GM21367 (cell line): ENCODE results near the gene GPX1.

Experiments
- ATAC-seq: cut with Tn5 transposase; IDR thresholded peaks from one replicate; pipeline ENCODE4 v1.9.1; 2021; ENCODE audit not compliant: unreplicated experiment

The GPX1 gene

DNA sequence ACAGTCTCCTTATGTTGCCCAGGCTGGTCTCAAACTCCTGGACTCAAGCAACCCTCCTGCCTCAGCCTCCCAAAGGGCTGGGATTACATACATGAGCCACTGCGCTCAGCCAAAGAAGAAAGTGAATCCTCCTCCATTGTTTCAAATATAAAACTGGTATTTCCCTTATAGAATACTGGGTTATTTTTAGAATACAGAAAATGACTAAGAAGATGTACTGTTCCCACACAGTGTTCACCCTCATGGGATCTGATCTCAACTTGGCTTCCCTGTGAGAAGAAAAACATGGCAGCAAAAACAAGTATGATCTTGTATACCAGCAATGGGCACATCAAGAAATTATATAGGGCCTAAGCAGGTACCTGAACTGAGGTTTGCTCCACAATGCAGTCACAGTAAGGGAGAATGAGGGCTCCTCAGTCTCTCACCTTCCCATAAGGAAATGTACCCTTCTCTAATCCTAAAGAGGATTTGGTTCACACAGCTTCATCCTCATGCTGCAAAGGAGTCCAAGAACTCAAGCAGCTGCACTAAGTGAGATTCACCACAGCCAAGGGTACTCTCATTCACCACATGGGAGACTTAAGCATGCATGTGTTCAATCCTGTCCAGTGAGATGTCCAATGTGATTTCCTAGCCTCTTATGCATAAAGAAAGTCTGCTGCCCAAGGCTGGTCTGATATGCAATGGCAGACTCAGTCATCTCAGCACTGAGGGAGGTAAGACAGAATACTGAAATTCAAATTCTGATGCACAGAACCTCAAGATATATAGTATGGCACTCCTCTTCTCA, 44.1 kb downstream of the GPX1 start:
- no peak for ATAC-seq

DNA sequence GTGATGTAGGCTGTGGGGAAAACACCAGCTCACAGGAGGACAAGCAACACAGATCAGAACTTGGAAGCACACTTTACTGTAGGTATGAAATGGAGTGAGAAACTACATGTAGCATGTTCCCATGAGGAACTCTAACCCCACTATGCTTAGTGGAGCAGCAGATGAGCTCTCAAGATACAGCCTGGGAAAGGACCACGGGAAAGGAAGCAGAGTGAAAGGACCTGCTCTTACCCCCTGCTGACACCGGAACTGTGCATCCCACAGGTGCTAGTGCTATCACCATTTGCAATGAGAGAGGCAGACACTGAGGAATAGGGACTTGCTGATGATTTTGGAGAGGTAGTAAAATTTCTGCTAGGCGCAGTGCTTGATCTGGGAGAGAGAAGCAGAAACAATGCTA, 46.9 kb downstream of the GPX1 start:
- ATAC-seq = no peak

DNA sequence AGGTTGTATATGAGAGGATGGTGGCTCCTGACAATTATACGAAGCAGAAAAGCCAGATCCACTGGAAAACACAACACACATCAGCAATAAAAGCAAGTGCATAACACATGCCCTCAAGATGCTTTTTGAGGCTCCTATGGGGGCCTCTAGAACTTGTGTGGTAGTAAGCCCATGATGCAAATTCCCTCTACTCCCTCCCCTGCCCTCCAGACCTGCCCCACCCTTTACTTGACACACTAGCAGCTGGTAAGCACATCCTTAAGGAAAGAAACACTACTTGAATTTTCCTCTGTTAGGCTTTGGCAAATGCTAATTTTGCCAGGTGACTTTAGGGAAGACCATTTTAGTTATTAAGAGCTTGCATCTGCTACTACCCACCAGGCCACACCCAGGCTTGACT, 47.5 kb downstream of the GPX1 start:
- no peak for ATAC-seq
